GM12892 (cell line): Measurements from ENCODE around the gene PSMB10.

Source experiments
- POLR2A ChIP-seq: IDR thresholded peaks from 2 replicates; pipeline ENCODE4 v1.6.1; 2011; ENCODE audit warnings: low read depth, low read length, control low read depth
- POLR2AphosphoS5 ChIP-seq: IDR thresholded peaks from 2 replicates; pipeline ENCODE4 v1.6.1; 2011; ENCODE audit warnings: low read depth, low read length, control low read depth

DNA sequence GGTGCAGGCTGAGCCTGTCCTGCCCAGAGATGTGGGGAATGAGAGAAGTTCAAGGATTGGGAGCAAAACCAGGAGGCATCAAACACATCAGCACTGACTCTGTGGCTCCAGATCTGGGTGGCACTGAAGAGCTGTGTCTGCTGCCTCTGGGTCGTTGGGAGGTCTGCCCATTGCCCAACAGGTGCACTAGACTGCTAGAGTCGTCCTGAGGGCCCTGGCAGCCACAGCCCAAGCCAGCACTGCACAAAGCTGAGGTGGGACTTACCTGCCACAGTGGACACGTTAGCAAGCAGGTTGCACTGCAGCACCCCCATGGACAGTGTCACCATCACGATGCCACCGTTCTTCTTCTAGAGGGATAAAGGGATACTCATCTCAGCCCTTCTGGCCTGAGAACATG lies 40.4 kb upstream of the PSMB10 start:
- TF ChIP-seq POLR2AphosphoS5 (no peak), POLR2A (no peak)
